ENCODE measurements around the gene SYNE2.

Gene SYNE2

GRCh38 chr14:64212666-64213065 is 359.9 kb downstream of the SYNE2 start:
- DNase-seq (ENCODE audit: low read depth in 2 of 2, low spot score in 1 of 2): no peak

DNA sequence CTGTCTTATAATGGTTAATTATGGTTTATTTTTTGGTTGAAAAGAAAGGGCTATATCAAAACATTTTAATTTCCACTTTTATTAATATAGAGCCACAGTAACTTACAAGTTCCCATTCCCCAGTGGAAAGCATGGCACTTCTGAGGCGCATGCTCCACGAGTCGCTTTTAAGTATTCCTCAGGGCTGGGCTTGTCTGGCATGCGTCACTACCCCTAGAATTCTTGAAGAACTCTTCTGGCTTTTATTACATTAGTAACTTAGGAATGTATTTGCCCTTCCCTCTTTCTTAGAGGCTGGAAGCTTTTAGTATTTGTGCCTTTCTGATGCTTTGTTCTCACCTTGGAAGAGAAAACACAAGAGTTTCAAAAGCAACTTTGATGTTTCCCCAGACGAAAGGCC is 360.3 kb downstream of the SYNE2 start:
- no peak for DNase-seq (ENCODE audit: low read depth in 2 of 2, low spot score in 1 of 2)

- no peak for DNase-seq (ENCODE audit: low read depth in 2 of 2, low spot score in 1 of 2)
Measured at GRCh38 chr14:64213853-64214570, 361.2 kb downstream of the SYNE2 start.

GRCh38 chr14:64215274-64215673 is 362.5 kb downstream of the SYNE2 start:
- no peak for DNase-seq (ENCODE audit: low read depth in 2 of 2, low spot score in 1 of 2)

GRCh38 chr14:64215978-64216377 is 363.2 kb downstream of the SYNE2 start:
- DNase-seq (ENCODE audit: low read depth in 2 of 2, low spot score in 1 of 2): no peak

DNA sequence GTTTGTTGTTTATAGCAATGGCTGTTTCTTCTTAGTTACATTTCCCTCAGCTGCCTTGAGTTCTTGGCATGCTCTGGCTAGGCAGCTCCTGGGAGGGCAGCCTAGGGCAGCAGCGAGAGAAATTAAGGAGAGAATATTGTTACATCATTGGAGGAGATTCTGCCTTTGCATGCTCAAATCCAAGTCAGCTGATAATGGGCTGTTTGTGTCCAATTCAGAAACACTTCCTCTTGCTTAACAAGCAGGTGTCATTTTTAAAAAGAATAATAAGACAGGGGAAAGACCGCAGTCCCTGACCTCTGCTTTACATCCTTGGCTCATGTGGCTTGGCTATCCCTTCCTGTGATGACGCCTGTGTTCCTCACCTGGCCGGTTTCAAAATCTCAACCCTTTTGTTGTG is 364.5 kb downstream of the SYNE2 start:
- no peak for DNase-seq (ENCODE audit: low read depth in 2 of 2, low spot score in 1 of 2)

- DNase-seq (ENCODE audit: low read depth in 2 of 2, low spot score in 1 of 2): no peak
Measured at GRCh38 chr14:64217834-64218233, 365.0 kb downstream of the SYNE2 start.

- DNase-seq (ENCODE audit: low read depth in 2 of 2, low spot score in 1 of 2): no peak
Measured at GRCh38 chr14:64218344-64219240, 365.8 kb downstream of the SYNE2 start.

DNA sequence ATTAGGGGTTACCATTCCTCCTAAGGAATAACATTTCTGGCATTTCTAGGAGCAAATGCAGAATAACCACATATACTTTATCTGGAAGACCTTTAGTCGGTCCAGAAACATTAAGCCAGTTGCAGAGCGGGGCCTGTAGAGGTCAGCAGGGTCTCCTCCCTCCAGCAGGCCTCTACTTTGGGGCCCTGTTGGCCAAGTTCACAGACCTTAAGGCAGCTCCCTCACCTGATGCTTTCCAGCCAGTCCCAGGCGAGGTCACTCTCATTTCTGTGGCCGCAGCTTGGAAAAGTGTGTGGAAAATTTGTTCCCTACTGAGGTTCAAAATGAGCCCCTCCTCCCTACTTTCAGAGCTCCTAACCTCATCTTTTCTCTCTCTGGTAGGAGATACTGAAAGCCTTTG is 367.3 kb downstream of the SYNE2 start:
- no peak for DNase-seq (ENCODE audit: low read depth in 2 of 2, low spot score in 1 of 2)

DNA sequence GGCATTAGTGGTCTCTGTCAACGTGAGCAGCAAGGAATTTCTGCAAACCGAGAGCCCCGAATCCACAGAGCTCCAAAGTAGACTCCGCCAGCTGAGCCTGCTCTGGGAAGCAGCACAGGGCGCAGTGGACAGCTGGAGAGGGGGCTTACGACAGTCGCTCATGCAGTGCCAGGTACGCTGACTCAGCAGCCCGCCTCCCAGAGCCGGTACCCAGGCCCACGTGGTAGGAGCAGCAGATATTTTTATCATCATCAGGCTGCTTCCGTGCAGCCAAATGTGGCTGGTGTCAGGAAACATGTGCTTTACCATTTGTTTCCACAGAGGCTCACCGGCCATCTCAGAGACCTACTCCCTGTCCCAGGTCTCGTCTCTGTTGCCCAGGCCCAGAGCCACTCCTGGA is 367.7 kb downstream of the SYNE2 start:
- no peak for DNase-seq (ENCODE audit: low read depth in 2 of 2, low spot score in 1 of 2)

- no peak for DNase-seq (ENCODE audit: low read depth in 2 of 2, low spot score in 1 of 2)
Measured at GRCh38 chr14:64221391-64222003, 368.7 kb downstream of the SYNE2 start.

GRCh38 chr14:64225151-64225757 is 372.4 kb downstream of the SYNE2 start:
- no peak for DNase-seq (ENCODE audit: low read depth in 2 of 2, low spot score in 1 of 2)

- no peak for DNase-seq (ENCODE audit: low read depth in 2 of 2, low spot score in 1 of 2)
Measured at GRCh38 chr14:64227856-64228255, 375.1 kb downstream of the SYNE2 start.

DNA sequence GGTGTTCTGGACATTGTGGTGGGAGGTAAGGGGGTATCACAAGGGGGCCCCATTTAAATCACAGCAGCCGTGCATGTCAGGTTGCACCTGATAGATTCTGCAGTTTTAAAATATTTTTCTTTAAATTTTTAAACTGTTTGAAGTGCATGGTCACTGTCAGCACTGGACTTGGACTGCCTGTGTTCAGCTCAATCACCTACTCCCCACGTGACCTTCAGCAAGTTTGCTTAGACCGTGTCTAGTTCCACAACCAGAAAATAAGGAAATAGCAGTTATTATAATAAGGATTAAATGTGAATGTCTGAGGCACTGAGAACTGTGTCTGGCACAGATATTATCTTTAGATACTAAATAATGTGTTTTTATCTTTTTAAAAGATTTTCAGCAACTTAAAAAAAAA is 376.7 kb downstream of the SYNE2 start:
- no peak for DNase-seq (ENCODE audit: low read depth in 2 of 2, low spot score in 1 of 2)

- DNase-seq (ENCODE audit: low read depth in 2 of 2, low spot score in 1 of 2): no peak
Measured at GRCh38 chr14:64232095-64232838, 379.5 kb downstream of the SYNE2 start.

GRCh38 chr14:64232944-64233343 is 380.1 kb downstream of the SYNE2 start:
- no peak for DNase-seq (ENCODE audit: low read depth in 2 of 2, low spot score in 1 of 2)

- no peak for DNase-seq (ENCODE audit: low read depth in 2 of 2, low spot score in 1 of 2)
Measured at GRCh38 chr14:64233531-64234190, 380.9 kb downstream of the SYNE2 start.

DNA sequence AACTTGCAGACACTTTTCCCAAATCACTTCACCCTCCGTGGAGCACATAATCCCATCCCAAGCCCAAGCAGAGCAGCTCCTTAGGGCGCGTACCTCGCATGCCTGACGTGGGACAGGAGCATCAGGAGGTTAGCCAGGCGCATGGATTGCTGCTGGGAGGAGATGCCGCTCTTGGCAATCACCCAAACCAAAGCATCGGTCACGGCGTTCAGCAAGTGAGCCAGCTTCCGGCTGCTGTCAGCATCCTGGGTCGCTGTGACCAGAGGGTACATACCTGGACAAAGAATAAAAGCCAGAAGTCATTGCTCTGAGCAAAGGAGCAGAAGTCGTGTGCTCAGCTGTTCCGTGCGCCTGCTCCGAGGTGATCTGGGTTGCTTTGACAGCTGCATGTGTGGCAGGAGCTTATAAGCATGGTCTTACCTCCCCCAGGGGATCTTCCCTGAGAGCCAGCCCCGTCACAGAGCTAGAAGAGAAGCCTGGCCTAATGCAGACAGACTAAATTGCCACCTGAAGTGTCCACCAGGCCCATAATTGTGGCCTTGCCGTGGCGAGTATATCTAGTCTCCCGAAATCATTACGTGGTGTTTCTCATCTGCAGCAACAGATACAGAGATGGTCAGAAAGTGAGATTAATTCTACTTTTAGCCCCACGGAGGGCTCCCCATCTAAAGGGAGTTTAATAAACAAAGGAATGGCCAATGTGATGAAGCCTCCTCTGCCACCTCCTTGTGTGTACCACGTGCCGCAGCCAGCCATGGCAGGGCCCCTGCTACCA is 382.3 kb downstream of the SYNE2 start:
- DNase-seq (ENCODE audit: low read depth in 2 of 2, low spot score in 1 of 2): no peak

All from stimulated activated CD8-positive, alpha-beta memory T cell treated with anti-CD3 and anti-CD28 coated beads, Interleukin-4, amount 100 ng/mL, for 4 hours (primary cell).